RPMI7951 (cell line): Measurements from ENCODE around the gene DHX29. TPM values are rescaled to one million over a fixed set of nuclear protein-coding genes. Genes with fewer than 3 reads are reported as not detected.
A peak's percentile ranks its signal among the peaks of the same experiment; 100 is the strongest.

Source experiments
- DNase-seq: peaks from one replicate; pipeline ENCODE4 v3.0.0-alpha.2; 2012; ENCODE audit warnings: low read depth
- total RNA-seq: library from RNA; depleted of rRNA; stranded (reverse); fragments of >200 nt; shearing (Covaris generic); gene quantifications from 2 replicates; pipeline ENCODE4 v1.2.3, GENCODE V29; 2014

DHX29 gene
- total RNA-seq, 1 experiment from 2014 or later, result 26.3 TPM

- DNase-seq, result no peak
Observed at GRCh38 chr5:55313870-55314617, 6.5 kb upstream of the DHX29 start.

DNA sequence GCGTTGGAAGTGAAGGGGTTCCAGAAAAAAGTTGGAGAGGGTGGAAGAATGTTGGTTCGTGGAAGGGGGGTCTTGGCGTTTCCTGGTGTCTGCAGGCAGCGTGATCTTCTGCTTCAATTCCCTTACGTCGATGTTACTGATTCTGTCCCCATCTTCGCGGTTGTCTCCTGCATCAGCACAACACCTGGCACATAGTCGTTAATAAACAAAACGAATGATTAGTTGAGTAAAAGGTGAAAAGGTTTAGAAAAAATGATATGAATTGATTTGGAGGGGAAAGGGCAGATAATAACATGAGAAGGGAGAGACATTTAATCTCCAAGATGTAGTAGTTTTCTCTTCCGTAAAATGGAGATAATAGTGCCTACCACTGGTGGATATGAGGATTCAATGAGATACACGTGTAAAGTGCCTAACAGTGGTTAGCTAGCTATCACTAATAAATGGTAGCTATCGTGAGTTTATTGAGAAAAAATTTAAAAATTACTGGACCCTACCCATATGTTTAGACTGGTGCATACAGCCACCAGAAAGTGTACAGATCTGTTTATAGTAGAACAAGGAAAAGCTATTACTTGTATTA, 851 bp upstream of the DHX29 start:
- peak; percentile 16 for DNase-seq

DNA sequence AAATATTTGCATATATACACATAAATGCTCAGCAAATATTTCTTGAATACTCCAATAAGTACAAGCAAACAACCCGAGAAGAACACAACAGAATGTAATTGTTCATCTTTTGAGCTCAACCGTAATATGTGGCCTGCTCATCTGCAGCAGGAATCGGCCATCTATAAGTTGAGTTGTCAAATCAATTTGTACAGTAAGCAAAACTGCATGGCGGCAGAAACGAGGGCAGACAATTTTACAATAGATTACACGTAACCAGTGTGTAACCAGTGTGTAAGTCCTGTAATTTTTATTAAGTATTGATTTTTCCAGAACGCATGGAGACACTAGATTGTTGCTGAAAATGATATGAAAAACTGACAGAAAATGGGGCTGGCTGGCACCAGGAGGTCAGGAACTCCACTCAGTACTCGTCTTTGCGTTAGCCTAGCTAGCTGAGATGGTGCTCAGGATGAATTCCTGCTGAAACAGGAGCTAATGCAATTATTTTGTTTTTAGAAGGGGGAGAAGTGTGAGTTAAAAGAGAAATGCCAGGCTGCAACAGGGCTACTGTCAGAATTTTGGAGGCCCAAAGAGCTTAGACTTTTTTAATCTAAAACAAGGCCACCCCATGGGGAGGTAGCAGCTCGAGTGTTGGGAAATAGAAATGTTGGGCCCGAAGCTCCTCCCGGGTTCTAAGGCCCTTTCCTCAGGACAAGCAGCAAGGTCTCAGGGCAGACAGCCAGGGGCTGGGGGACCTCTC, 682 bp downstream of the DHX29 start:
- no peak for DNase-seq

DNA sequence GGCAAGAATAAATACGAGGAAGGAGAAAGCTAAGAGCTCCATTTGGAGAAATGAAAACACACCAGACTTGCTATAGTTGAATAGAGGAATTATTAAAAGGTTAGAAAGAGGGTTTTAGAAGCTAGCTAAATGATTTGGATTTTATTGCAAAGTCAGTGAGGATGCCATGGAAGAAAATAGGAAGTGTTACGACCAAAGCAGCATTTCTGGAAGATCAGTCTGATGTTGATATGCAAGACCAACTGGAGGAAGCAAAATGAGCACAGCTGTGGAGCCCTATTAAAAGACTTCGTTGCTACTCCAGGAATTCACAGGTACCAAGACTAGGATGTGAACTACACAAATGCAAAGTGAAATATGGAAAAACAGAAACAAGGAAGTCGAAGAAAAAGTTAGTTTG, 2.1 kb downstream of the DHX29 start:
- DNase-seq, result no peak

DNA sequence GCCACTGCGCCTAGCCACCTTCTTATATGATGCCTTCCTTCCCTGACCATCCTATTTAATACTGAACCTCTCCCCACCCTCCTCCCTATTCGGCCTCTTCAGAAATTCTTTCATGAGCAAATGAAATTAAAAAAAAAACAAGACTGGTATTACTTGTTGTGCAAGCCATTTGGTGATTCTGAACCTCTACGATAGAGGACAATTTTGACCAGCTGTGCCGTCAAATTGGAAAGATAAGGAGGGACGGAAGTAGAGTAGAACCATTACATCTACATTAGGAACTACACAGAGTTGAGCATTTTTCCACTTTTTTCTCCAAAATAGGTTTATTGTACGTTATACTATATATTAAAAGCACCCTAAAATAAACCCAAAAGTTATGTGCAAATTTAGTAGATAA, 2.9 kb downstream of the DHX29 start:
- DNase-seq, result no peak

- DNase-seq, result peak; percentile 67
Observed at GRCh38 chr5:55303238-55303690, 4.2 kb downstream of the DHX29 start.

DNA sequence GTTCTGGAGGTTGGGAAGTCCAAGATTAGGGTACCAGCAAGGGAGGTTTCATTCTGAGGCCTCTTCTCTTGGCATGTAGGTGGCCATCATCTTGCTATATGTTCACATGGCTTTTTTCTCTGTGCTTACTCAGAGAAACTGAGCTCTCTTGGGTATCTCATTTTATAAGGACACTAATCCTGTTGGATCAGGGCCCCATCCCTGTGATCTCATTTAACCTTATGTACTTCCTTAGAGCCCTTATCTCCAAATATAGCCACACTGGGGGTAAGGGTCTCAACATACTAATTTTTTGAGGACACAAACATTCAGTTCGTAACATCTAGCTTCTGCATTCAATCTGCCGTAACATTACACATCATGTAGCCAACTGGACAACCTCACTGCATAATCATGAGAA, 6.6 kb downstream of the DHX29 start:
- no peak for DNase-seq

GRCh38 chr5:55294935-55295334, 12.6 kb downstream of the DHX29 start:
- no peak for DNase-seq

GRCh38 chr5:55290991-55291390, 16.5 kb downstream of the DHX29 start:
- no peak for DNase-seq

DNA sequence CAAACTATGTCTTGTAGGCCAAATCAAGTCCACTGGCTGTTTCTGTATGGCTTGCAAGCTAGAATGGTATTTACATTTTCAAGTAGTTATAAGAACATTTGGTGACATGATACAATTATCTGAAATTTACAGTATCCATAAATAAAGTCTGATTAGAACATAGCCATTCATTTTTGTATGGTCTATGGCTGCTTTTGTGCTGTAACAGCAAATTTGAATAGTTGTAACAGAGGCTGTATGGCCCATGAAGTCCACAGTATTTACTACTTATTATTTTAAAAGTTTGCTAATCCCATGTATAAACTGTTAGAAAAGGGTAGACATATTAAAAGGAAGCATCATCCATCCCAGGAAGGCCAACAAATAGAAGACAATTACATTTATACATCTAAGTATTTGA, 17.7 kb downstream of the DHX29 start:
- no peak for DNase-seq

- DNase-seq, result no peak
Observed at GRCh38 chr5:55286411-55286933, 21.0 kb downstream of the DHX29 start.

GRCh38 chr5:55278778-55279177, 28.7 kb downstream of the DHX29 start:
- DNase-seq, result peak; percentile 26

GRCh38 chr5:55276771-55277170, 30.7 kb downstream of the DHX29 start:
- peak; percentile 63 for DNase-seq

DNA sequence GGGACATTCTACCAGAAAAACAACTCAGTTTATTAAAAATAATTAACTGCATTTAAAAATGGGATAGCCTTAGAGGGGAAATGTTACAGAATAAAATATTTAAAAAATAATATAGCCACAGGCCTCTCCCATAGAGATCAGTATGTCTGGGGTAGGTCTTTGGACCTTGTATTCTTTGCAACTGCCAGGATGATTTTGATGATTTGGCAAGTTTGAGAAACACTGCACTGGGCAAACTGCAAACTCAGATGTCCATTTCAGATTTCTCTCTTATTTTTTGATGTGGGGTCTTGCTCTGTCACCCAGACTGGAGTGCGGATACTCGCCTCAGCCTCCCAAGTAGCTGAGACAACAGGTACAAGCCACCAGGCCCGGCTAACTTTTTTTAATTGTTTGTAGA, 49.2 kb downstream of the DHX29 start:
- no peak for DNase-seq

DNA sequence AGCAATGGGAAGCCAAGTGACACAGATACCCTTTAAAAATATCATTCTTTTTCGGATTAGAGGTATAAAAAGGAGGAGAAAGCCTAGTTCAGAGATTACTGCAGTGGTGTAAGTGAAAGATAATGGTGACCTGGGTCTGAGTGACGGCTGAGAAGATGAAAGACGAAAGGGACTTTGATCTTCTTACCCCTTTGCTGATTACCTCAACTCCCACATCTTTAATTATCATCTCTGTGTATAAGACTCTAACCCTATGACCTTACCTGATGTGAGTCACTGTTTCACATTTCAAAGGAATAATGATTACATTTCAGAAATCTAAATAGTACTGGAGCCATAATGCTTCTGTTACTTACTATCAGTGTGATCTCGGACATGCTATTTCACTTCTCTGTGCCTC, 52.7 kb downstream of the DHX29 start:
- no peak for DNase-seq

GRCh38 chr5:55250064-55250463, 57.4 kb downstream of the DHX29 start:
- no peak for DNase-seq

- no peak for DNase-seq
Observed at GRCh38 chr5:55241746-55242145, 65.7 kb downstream of the DHX29 start.

GRCh38 chr5:55236800-55237199, 70.7 kb downstream of the DHX29 start:
- no peak for DNase-seq

- DNase-seq, result peak; percentile 64
Observed at GRCh38 chr5:55234121-55234700, 73.3 kb downstream of the DHX29 start.

DNA sequence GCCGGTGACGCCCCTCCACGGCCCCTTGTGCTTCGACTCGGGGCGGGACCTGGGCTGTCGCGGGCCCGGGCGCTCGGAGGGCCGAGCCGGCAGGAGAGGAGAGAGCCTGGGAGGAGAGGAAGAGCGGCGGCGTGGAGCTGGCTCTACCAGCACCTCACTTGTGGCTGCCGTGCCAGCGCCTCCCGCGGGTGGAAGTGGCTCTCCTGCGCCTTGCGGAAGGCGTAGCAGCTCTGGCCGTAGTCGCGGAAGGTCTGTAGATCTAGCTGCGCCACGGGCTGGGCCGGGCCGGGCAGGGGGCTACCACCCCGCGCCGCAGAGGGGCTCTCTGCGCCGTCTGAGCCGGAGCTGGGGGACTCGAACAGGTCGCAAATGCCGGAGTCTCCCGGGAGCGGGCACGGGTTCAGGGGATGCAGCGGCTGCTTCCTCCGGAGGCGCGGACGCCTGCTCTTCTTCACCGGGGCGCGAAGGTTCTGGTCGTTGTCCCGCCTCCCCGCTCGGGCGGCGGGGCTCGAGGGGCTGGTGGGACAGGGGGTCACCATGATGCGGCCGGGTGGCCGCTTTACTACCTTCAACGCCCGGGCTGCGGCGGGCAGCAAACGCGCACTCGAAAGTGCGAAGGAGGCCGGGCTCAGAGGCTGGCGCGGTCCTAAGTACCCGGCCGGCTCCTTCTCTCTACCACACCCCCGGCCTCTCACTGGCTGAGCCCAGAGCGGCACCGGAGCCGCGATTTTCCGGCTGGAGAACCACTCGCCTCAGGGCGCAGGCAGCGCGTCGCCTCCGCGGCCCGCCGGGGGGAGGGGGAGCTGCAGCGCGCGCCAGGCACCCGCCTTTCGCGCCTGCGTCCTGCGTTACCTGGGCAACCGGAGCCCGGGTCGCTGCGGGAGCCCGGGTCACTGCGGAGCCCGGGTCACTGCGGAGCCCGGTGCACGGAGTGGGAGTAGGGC, 74.2 kb downstream of the DHX29 start, which contains the start of gene CCNO:
Gene CCNO, minus strand, starts transcription at position 624 of the 944 bp plus-strand sequence. Its CDS starts 85 bp downstream, at position 539.
- peak; percentile 84 for DNase-seq
